ENCODE results near the gene ID2.

ID2 gene

GRCh38 chr2:8639122-8639635 lies 42.7 kb upstream of the ID2 start:
- Histone ChIP-seq H3K36me3 (ENCODE audit: control insufficient read depth, insufficient read depth, low read length) (no peaks in the 10 kb centered on the region), H3K9me3 (ENCODE audit: control insufficient read depth, low read length) (no peaks in the 10 kb centered on the region), H3K9ac (no peak overlapping the region), H3K27ac (no peak overlapping the region), H3K4me3 (ENCODE audit: low read depth, low read length) (no peak overlapping the region), H2AFZ (no peak overlapping the region), H3K4me1 (peaks cover 23% of the 10 kb centered on the region), H3K4me2 (ENCODE audit: low read length) (no peak overlapping the region), H3K27me3 (ENCODE audit: control insufficient read depth, insufficient read depth, low read length) (no peaks in the 10 kb centered on the region), H3K79me2 (peaks cover 7% of the 10 kb centered on the region)
- TF ChIP-seq CTCF (IDR thresholded peaks at IDR 0.05) = no peak

GRCh38 chr2:8640498-8640897 lies 41.4 kb upstream of the ID2 start:
- H3K9me3 ChIP-seq (ENCODE audit: control insufficient read depth, low read length) = no peaks in the 10 kb centered on the region
- H3K4me3 ChIP-seq (ENCODE audit: low read depth, low read length) = no peak overlapping the region
- no peaks in the 10 kb centered on the region for H3K27me3 ChIP-seq (ENCODE audit: control insufficient read depth, insufficient read depth, low read length)
- H3K79me2 ChIP-seq = peaks cover 8% of the 10 kb centered on the region
- no peak overlapping the region for H2AFZ ChIP-seq
- H3K4me2 ChIP-seq (ENCODE audit: low read length) = no peak overlapping the region
- no peak overlapping the region for H3K27ac ChIP-seq
- H3K4me1 ChIP-seq = peaks cover 27% of the 10 kb centered on the region
- no peaks in the 10 kb centered on the region for H3K36me3 ChIP-seq (ENCODE audit: control insufficient read depth, insufficient read depth, low read length)
- H3K9ac ChIP-seq = no peak overlapping the region
- TF ChIP-seq CTCF (IDR thresholded peaks at IDR 0.05) = no peak

DNA sequence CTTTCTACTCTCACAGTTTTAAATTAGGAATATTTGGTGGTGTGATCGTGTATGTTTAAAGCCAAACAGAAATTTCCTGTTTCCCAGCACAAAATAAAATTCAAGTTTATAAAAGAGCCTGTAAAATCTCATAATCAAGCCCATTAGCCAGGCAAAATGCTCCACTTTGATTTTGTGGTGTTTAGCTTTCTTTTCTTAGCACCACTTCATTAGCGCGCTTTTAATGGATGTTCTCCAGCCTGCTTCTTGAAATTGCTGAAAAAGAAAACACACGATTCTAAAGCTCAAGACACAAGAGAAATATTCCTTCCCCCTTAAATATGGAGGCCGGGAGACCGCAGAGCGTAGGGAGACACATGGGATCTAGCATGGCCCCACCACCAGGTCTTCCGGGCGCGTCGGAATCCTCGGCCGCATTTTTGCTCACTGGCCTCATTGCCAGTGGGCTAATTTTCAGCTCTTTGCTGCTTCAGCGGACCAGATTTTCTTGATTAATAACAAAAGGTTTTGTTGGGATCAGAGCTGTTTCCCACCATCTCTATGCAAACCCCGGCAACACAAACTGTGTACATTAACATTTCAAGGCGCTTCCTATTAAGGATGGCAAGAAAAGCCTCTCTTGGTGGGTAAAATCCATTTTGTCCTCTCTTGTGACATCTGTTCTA lies 40.4 kb upstream of the ID2 start:
- Histone ChIP-seq H3K27ac (no peak overlapping the region), H3K4me2 (ENCODE audit: low read length) (no peak overlapping the region), H3K4me1 (peaks cover 27% of the 10 kb centered on the region), H3K9me3 (ENCODE audit: control insufficient read depth, low read length) (no peaks in the 10 kb centered on the region), H3K4me3 (ENCODE audit: low read depth, low read length) (no peak overlapping the region), H3K9ac (no peak overlapping the region), H3K36me3 (ENCODE audit: control insufficient read depth, insufficient read depth, low read length) (no peaks in the 10 kb centered on the region), H3K27me3 (ENCODE audit: control insufficient read depth, insufficient read depth, low read length) (no peaks in the 10 kb centered on the region), H3K79me2 (peaks cover 8% of the 10 kb centered on the region), H2AFZ (no peak overlapping the region)
- TF ChIP-seq CTCF (IDR thresholded peaks at IDR 0.05) = no peak

DNA sequence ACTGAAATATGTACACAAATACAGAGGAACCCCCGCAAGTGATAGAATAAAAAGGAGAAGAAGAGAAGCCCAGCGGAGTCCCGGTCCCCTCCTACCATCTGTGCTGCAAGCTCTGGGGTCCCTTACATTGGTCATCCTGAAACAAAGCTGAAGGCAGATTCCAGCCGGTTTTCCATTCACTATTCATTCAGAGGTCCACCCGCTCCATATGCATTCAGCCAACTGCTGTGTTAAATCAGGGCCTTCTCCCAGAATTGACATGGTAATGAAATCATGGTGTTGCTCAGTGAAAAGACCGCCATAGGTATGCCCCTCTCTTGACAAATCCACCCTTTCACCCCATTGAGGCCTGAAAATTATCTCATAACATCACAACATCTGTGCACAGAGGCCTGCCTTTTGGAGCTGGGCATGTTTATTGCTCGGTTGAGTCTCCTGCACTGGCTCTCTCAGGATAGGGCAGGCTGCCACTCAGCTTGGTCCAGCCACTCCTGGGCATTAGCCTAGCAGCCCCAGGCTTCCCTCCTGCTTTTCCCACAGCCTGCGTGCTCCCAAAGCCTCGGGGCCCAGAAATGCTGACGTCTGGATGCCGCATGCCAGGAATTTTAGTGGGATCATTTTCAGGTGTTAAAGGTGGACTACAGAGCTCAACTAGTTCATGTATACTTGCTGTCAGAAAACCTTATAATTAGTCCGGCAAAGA lies 39.3 kb upstream of the ID2 start:
- peaks cover 8% of the 10 kb centered on the region for H3K79me2 ChIP-seq
- H3K36me3 ChIP-seq (ENCODE audit: control insufficient read depth, insufficient read depth, low read length) = no peaks in the 10 kb centered on the region
- no peak overlapping the region for H3K4me3 ChIP-seq (ENCODE audit: low read depth, low read length)
- H2AFZ ChIP-seq = peak overlapping the region; percentile 59
- H3K27ac ChIP-seq = peak overlapping the region; percentile 55
- no peak overlapping the region for H3K4me2 ChIP-seq (ENCODE audit: low read length)
- peaks cover 22% of the 10 kb centered on the region for H3K4me1 ChIP-seq
- H3K27me3 ChIP-seq (ENCODE audit: control insufficient read depth, insufficient read depth, low read length) = no peaks in the 10 kb centered on the region
- no peak for TF ChIP-seq CTCF (IDR thresholded peaks at IDR 0.05)
- no peak overlapping the region for H3K9ac ChIP-seq
- no peaks in the 10 kb centered on the region for H3K9me3 ChIP-seq (ENCODE audit: control insufficient read depth, low read length)
